ENCODE data around the gene SIGLEC8. TPM values are rescaled to one million over a fixed set of nuclear protein-coding genes. Genes with fewer than 3 reads are reported as not detected.

The SIGLEC8 gene
- total RNA-seq, 1 donor from 2014 or later: 2.1 TPM

DNA sequence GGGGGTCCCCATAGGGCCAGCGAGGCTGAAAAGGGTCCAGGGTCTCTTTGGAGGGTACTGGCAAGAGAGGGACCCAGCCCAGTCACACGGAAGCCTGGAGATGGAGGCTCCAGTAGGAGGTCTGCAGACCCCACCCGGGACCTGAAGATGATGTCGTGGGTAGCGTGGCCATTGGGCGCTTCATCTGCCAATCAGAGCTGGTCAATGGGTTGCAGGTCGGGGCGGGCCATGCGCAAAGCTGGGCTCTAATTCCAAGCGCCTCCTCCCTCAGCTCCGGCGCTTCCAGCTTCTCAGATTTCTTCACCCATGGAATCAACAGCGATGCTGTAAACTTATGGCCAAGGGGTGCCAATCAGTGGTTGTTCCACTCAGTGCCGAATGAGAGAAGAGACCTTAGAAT is 32.4 kb upstream of the SIGLEC8 start:
- ATAC-seq: no peak
- H3K27me3 ChIP-seq: peaks cover 4% of the 10 kb centered on the region
- no peaks in the 10 kb centered on the region for H3K9me3 ChIP-seq
- no peak overlapping the region for H3K27ac ChIP-seq
- H3K4me3 ChIP-seq: no peak overlapping the region
- no peak for DNase-seq
- no peaks in the 10 kb centered on the region for H3K4me1 ChIP-seq
- intact Hi-C loops (cut with DNase I): no loop called here
- no peaks in the 10 kb centered on the region for H3K36me3 ChIP-seq
- TF ChIP-seq CTCF (IDR thresholded peaks at IDR 0.05): no peak

DNA sequence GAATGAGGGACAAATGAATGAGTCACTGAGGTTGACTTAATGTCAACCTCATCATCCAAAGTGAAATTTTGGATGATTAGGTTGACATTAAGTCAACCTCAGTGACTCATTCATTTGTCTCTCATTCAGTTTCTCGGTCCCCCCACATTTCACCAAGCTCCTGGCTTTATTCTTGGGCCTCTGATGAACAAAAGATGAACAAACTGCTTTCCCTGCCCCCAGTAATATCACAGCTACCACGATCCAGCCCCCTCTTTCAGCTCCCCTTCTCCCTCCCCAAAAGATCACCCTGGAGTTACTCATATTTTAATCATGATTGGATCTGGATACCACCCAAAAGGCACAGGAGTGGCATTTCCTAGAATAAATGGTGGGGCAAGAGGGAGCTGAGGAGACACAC is 30.9 kb upstream of the SIGLEC8 start:
- H3K27me3 ChIP-seq: peaks cover 4% of the 10 kb centered on the region
- no peak for TF ChIP-seq CTCF (IDR thresholded peaks at IDR 0.05)
- DNase-seq (no peak), ATAC-seq (no peak)
- intact Hi-C loops (cut with DNase I): no loop called here
- H3K36me3 ChIP-seq: no peaks in the 10 kb centered on the region
- no peaks in the 10 kb centered on the region for H3K9me3 ChIP-seq
- H3K4me3 ChIP-seq: no peak overlapping the region
- H3K4me1 ChIP-seq: no peaks in the 10 kb centered on the region
- H3K27ac ChIP-seq: no peak overlapping the region

GRCh38 chr19:51488491-51488890 is 30.2 kb upstream of the SIGLEC8 start:
- DNase-seq (no peak), ATAC-seq (no peak)
- Histone ChIP-seq H3K27ac (no peak overlapping the region), H3K4me3 (no peak overlapping the region), H3K4me1 (no peaks in the 10 kb centered on the region), H3K27me3 (peaks cover 4% of the 10 kb centered on the region), H3K36me3 (no peaks in the 10 kb centered on the region), H3K9me3 (no peaks in the 10 kb centered on the region)
- intact Hi-C loops (cut with DNase I): no loop called here
- no peak for TF ChIP-seq CTCF (IDR thresholded peaks at IDR 0.05)

GRCh38 chr19:51485960-51486660 is 27.9 kb upstream of the SIGLEC8 start:
- H3K9me3 ChIP-seq: no peaks in the 10 kb centered on the region
- intact Hi-C loops (cut with DNase I): no loop called here
- peaks cover 4% of the 10 kb centered on the region for H3K27me3 ChIP-seq
- ATAC-seq (no peak), DNase-seq (no peak)
- H3K4me3 ChIP-seq: no peak overlapping the region
- H3K27ac ChIP-seq: no peak overlapping the region
- no peaks in the 10 kb centered on the region for H3K36me3 ChIP-seq
- TF ChIP-seq CTCF (IDR thresholded peaks at IDR 0.05): no peak
- H3K4me1 ChIP-seq: no peaks in the 10 kb centered on the region

DNA sequence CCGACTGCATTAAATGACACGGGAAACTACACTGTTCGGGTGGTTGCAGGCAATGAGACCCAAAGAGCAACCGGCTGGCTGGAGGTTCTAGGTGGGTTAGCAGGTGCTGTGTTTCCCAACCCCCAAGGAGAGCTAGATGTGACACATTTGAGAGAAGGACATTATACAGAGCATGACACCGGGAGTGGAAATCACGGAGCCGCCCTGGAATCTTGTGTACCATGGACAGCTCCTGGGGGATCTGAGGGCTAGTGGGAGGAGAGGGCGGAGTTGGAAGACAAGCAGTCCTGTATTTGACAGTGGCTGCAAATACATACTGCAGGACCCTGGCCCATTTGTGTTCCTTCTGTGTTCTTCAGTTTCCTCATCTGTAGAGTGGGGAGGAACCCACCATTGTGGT is 22.3 kb upstream of the SIGLEC8 start:
- intact Hi-C loops (cut with DNase I): no loop called here
- ATAC-seq: no peak
- Histone ChIP-seq H3K4me1 (no peaks in the 10 kb centered on the region), H3K36me3 (no peaks in the 10 kb centered on the region), H3K27me3 (peaks cover 7% of the 10 kb centered on the region), H3K27ac (no peak overlapping the region), H3K4me3 (no peak overlapping the region), H3K9me3 (no peaks in the 10 kb centered on the region)
- DNase-seq: no peak
- TF ChIP-seq CTCF (IDR thresholded peaks at IDR 0.05): no peak

Measured in upper lobe of right lung (tissue), 1 donor.